Mesendoderm (in vitro differentiated cells): Measurements from ENCODE around the gene PLEKHJ1.
A peak's percentile ranks its signal among the peaks of the same experiment; 100 is the strongest.

Source experiments
- DNase-seq: peaks from one replicate; pipeline ENCODE4 v3.0.0; 2013
- H2AK5ac ChIP-seq: 2 replicates; pipeline ENCODE4 v1.6.1; 2013; ENCODE audit warnings: low read length, inconsistent platforms
- H2BK120ac ChIP-seq: 2 replicates; pipeline ENCODE4 v1.6.1; 2013; ENCODE audit warnings: low read depth, mild to moderate bottlenecking, low read length, moderate library complexity, mixed read lengths
- H2BK15ac ChIP-seq: replicated peaks from 2 replicates; pipeline ENCODE4 v1.6.1; 2013; ENCODE audit warnings: low read depth, mild to moderate bottlenecking, moderate library complexity
- H2BK5ac ChIP-seq: 2 replicates; pipeline ENCODE4 v1.6.1; 2013; ENCODE audit warnings: low read length, inconsistent platforms
- H3K18ac ChIP-seq: 2 replicates; pipeline ENCODE4 v1.6.1; 2013; ENCODE audit warnings: mild to moderate bottlenecking, low read length, mixed read lengths
- H3K23ac ChIP-seq: one replicate; pipeline ENCODE4 v1.6.1; 2013; ENCODE audit warnings: low read length
- H3K27ac ChIP-seq: 2 replicates; pipeline ENCODE4 v1.5.1; 2013; ENCODE audit warnings: low read depth, mild to moderate bottlenecking, inconsistent platforms, low read length, moderate library complexity
- H3K27me3 ChIP-seq: 2 replicates; pipeline ENCODE4 v1.6.1; 2013; ENCODE audit warnings: low read length, control low read depth, mild to moderate bottlenecking, inconsistent platforms; ENCODE audit not compliant: insufficient read depth, poor library complexity
- H3K36me3 ChIP-seq: 2 replicates; pipeline ENCODE4 v1.6.1; 2013; ENCODE audit warnings: low read length, inconsistent platforms; ENCODE audit not compliant: control insufficient read depth, insufficient read depth
- H3K4ac ChIP-seq: one replicate; pipeline ENCODE4 v1.6.1; 2013; ENCODE audit warnings: low read depth, mild to moderate bottlenecking, low read length, moderate library complexity
- H3K4me1 ChIP-seq: 2 replicates; pipeline ENCODE4 v1.6.1; 2013; ENCODE audit warnings: low read depth, low read length, inconsistent platforms; ENCODE audit not compliant: control insufficient read depth
- H3K4me2 ChIP-seq: 2 replicates; pipeline ENCODE4 v1.6.1; 2013; ENCODE audit warnings: low read length
- H3K4me3 ChIP-seq: 2 replicates; pipeline ENCODE4 v1.5.1; 2013; ENCODE audit warnings: mild to moderate bottlenecking, low read length
- H3K56ac ChIP-seq: one replicate; pipeline ENCODE4 v1.6.1; 2013; ENCODE audit warnings: low read length
- H3K79me1 ChIP-seq: 2 replicates; pipeline ENCODE4 v1.6.1; 2013; ENCODE audit warnings: low read length, inconsistent platforms
- H3K79me2 ChIP-seq: 2 replicates; pipeline ENCODE4 v1.6.1; 2013; ENCODE audit warnings: mild to moderate bottlenecking, low read length; ENCODE audit not compliant: control insufficient read depth, insufficient read depth
- H3K9ac ChIP-seq: 2 replicates; pipeline ENCODE4 v1.6.1; 2013; ENCODE audit warnings: low read length, inconsistent platforms
- H4K5ac ChIP-seq: one replicate; pipeline ENCODE4 v1.6.1; 2013; ENCODE audit warnings: low read length
- H4K8ac ChIP-seq: one replicate; pipeline ENCODE4 v1.6.1; 2013; ENCODE audit warnings: low read depth, mild to moderate bottlenecking, control low read depth, low read length, moderate library complexity
- WGBS: extraction: QIAGEN DNeasy Blood & Tissue Kit; methylation state at CpG from one replicate; pipeline ENCODE4 v1.1.7; 2013; ENCODE audit warnings: low lambda C conversion rate, missing lambda C conversion rate; ENCODE audit not compliant: insufficient coverage; ENCODE audit errors: extremely low coverage; 5-methylcytosine and 5-hydroxymethylcytosine counted together

Gene PLEKHJ1

DNA sequence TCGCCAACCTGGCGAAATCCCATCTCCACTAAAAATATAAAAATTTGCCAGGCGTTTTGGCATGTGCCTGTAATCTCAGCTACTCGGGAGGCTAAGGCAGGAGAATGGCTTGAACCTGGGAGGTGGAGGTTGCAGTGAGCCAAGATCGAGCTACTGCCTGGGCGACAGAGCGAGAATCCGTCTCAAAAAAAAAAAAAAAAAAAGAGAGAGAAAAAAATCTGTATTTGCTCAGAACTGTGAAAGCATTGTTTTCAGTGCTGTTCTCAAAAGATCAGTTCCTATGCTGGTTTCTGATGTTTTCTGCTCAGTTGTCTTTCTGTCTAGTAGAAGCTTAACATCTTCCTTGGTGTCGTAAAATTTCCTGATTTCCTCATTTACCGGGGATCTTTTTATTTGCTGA, 3.0 kb upstream of the PLEKHJ1 start:
- Histone ChIP-seq H3K56ac (no peak overlapping the region), H3K18ac (no peak overlapping the region), H3K9ac (peak overlapping the region; percentile 70), H3K4me2 (peak overlapping the region; percentile 3), H2BK5ac (no peak overlapping the region), H3K4me3 (no peak overlapping the region), H3K23ac (no peak overlapping the region), H2BK15ac (no peak overlapping the region), H3K27me3 (no peaks in the 10 kb centered on the region), H2BK120ac (no peak overlapping the region), H3K4me1 (peaks cover 5% of the 10 kb centered on the region), H2AK5ac (no peak overlapping the region), H4K5ac (no peak overlapping the region), H4K8ac (no peak overlapping the region), H3K4ac (no peak overlapping the region), H3K79me2 (peaks cover 84% of the 10 kb centered on the region), H3K79me1 (peaks cover 17% of the 10 kb centered on the region), H3K27ac (no peak overlapping the region), H3K36me3 (peaks cover 2% of the 10 kb centered on the region)
- WGBS = no CpG with 5 or more reads among the region's 10 CpGs
- DNase-seq = no peak

DNA sequence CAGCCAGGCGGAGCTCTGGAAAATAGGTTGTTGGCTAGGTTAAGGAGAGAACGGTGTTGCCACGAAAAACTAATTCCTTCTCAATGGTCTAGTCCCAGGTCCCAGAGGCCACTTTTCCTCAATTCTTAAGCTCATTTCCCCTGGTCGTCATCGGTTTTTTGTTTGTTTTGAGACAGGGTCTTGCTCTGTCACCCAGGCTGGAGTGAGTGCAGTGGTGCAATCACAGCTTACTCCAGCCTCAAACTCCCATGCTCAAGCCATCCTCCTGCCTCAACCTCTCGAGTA, 1.7 kb upstream of the PLEKHJ1 start:
- peak overlapping the region; percentile 89 for H3K4me3 ChIP-seq
- no peak overlapping the region for H4K8ac ChIP-seq
- WGBS = no CpG with 5 or more reads among the region's 6 CpGs
- DNase-seq = no peak
- H2BK5ac ChIP-seq = no peak overlapping the region
- no peaks in the 10 kb centered on the region for H3K27me3 ChIP-seq
- no peak overlapping the region for H4K5ac ChIP-seq
- no peak overlapping the region for H3K27ac ChIP-seq
- H3K36me3 ChIP-seq = peaks cover 2% of the 10 kb centered on the region
- H3K9ac ChIP-seq = peak overlapping the region; percentile 97
- no peak overlapping the region for H2AK5ac ChIP-seq
- no peak overlapping the region for H3K4ac ChIP-seq
- peak overlapping the region; percentile 59 for H3K4me2 ChIP-seq
- peaks cover 81% of the 10 kb centered on the region for H3K79me2 ChIP-seq
- no peak overlapping the region for H3K23ac ChIP-seq
- H3K56ac ChIP-seq = peak overlapping the region; percentile 99
- peaks cover 5% of the 10 kb centered on the region for H3K4me1 ChIP-seq
- no peak overlapping the region for H2BK120ac ChIP-seq
- no peak overlapping the region for H3K18ac ChIP-seq
- H3K79me1 ChIP-seq = peaks cover 17% of the 10 kb centered on the region
- no peak overlapping the region for H2BK15ac ChIP-seq

DNA sequence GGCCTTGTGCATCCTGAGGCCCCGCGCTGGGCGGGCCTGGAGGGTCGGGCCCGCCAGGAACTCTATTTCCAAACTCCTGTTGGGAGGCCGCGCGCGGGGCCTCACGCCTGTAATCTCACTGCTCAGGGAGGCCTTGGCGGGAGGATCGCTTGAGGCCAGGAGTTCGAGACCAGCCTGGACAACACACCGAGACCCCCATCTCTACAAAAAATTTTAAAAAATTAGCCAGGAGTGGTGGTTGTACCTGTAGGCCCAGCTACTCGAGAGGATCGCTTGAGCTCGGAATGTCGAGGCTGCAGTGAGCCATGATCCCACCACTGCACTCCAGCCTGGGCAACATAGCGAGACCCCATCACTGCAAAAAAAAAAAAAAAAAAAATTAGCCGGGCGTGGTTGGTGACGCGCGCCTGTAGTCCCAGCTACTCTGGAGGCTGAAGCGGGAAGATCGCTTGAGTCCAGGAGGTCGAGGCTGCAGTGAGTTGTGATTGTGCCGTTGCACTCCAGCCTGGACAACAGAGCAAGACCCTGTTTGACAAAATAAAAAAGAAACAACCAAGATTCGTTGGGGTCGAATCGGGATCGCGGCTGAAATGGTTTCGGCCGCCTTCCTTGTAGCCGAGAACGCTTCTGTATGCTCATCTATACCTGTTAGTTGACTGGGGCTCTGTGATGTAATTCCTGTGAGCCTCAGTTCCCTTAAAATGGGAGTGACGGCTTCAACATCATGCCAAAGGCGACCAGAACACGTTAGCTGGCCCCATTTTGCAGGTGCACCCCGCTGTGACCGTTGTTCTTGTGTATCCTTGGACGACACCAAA, 1.1 kb upstream of the PLEKHJ1 start:
- H3K9ac ChIP-seq = peak overlapping the region; percentile 97

DNA sequence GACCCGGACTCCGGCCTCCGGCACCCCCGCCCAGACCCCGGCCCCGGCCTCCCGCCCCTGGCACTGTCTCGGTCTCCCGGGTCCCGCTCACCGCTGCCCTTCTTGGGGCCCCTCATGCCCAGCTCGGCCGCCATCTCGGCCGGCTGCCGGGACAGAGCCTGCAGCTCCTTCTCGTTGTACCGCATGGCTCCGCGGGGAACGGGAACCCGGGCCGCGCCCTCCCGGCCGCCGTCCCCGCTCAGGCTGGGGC, 140 bp downstream of the PLEKHJ1 start:
- Histone ChIP-seq H3K23ac (no peak overlapping the region), H3K4me2 (no peak overlapping the region), H2BK15ac (no peak overlapping the region), H3K9ac (peak overlapping the region; percentile 81), H3K79me2 (peaks cover 63% of the 10 kb centered on the region), H3K56ac (peak overlapping the region; percentile 94), H2AK5ac (no peak overlapping the region), H3K27me3 (no peaks in the 10 kb centered on the region), H4K5ac (no peak overlapping the region), H3K27ac (no peak overlapping the region), H2BK120ac (peak overlapping the region; percentile 55), H3K36me3 (peaks cover 4% of the 10 kb centered on the region), H2BK5ac (no peak overlapping the region), H4K8ac (no peak overlapping the region), H3K4me1 (peaks cover 5% of the 10 kb centered on the region), H3K4me3 (peak overlapping the region; percentile 74), H3K18ac (peak overlapping the region; percentile 91), H3K4ac (peak overlapping the region; percentile 97), H3K79me1 (peaks cover 17% of the 10 kb centered on the region)
- no peak for DNase-seq
- no CpG with 5 or more reads among the region's 28 CpGs for WGBS

More for the DNA sequence above, 1.1 kb upstream of the PLEKHJ1 start:
- Histone ChIP-seq H4K5ac (no peak overlapping the region), H3K56ac (peak overlapping the region; percentile 99), H3K4me1 (peaks cover 5% of the 10 kb centered on the region), H3K27ac (peak overlapping the region; percentile 95), H3K27me3 (no peaks in the 10 kb centered on the region), H2BK120ac (no peak overlapping the region), H3K4me3 (peak overlapping the region; percentile 89), H3K4me2 (peak overlapping the region; percentile 59), H3K79me2 (peaks cover 76% of the 10 kb centered on the region), H4K8ac (peak overlapping the region; percentile 16), H3K79me1 (peaks cover 17% of the 10 kb centered on the region), H2AK5ac (no peak overlapping the region), H3K4ac (peak overlapping the region; percentile 93), H2BK5ac (no peak overlapping the region), H3K18ac (peak overlapping the region; percentile 43), H2BK15ac (no peak overlapping the region), H3K23ac (peak overlapping the region; percentile 57), H3K36me3 (peaks cover 2% of the 10 kb centered on the region)
- no CpG with 5 or more reads among the region's 43 CpGs for WGBS
- no peak for DNase-seq

DNA sequence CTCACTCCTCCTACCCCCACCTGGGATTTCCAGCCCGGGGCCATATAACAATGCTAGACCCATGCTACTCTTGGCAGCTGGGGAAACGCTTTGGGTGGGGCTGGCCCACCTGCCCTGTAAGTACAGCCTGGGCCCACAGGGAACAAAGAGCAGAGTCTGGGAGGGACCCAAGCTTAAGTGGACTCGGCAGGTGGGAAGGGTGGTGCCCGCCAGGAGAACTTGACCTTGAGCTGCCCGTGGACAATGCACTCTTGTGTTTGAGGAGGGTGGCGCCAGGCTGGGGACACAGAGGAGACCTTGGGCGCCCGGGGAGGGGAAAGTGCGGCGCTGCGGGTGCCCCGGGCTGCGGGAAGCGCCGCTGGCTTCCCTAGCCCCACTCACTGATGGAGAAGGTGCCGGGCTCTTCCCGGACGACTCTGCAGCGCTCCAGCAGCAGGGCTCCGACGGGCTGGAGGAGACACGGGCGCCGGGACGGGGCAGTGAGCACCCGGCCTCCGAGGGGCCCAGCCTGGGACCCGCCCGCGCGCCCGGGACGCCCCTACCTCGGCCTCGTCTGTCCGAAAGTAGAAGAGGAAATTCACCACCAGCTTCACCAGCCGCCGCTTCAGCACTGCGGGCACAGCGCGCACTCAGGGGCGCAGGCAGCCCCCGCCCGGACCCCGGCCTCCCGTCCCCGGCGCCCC, 607 bp downstream of the PLEKHJ1 start:
- H2BK15ac ChIP-seq = no peak overlapping the region
- WGBS = no CpG with 5 or more reads among the region's 48 CpGs

More for the DNA sequence above, 607 bp downstream of the PLEKHJ1 start:
- Histone ChIP-seq H3K27ac (peak overlapping the region; percentile 42), H2BK5ac (no peak overlapping the region), H3K56ac (peak overlapping the region; percentile 94), H3K4me3 (peak overlapping the region; percentile 74), H3K27me3 (no peaks in the 10 kb centered on the region), H3K4me1 (peaks cover 5% of the 10 kb centered on the region), H3K4ac (peak overlapping the region; percentile 97), H3K79me2 (peaks cover 58% of the 10 kb centered on the region), H4K8ac (no peak overlapping the region), H2BK120ac (peak overlapping the region; percentile 55), H2AK5ac (no peak overlapping the region), H3K79me1 (peaks cover 14% of the 10 kb centered on the region), H3K18ac (peak overlapping the region; percentile 91), H3K4me2 (peak overlapping the region; percentile 49), H3K9ac (peak overlapping the region; percentile 81), H3K23ac (peak overlapping the region; percentile 16), H3K36me3 (peaks cover 4% of the 10 kb centered on the region), H4K5ac (no peak overlapping the region)
- DNase-seq = peak; percentile 40
